Stimulated activated naive B cell treated with anti-CD40 and anti-IgM and Interleukin-4, amounts not matched to agents 10 μg/mL and 1 μg/mL and 100 μg/mL, for 72 hours (primary cell): ENCODE data around the gene SERINC5.
"Not testable (repeated sequence)": the region's sequence is repeated elsewhere in the genome, so short reads cannot be mapped to it uniquely, and the experiment has no call there.

Experiments used
- ATAC-seq, 2 donors: fragments of 150-1000 bp; cut with Tn5 transposase; replicated peaks; 2 replicates each; pipeline ENCODE4 v1.10.0; 2021; ENCODE audit warnings: moderate library complexity in 1 of 2
- DNase-seq: peaks from one replicate; pipeline ENCODE4 v3.0.0; 2021
- H3K27ac Mint-ChIP-seq: one replicate; pipeline ENCODE4 v1.8.0; 2022; ENCODE audit warnings: mild to moderate bottlenecking, mixed read lengths
- H3K27me3 Mint-ChIP-seq, 2 donors: one replicate each; pipeline ENCODE4 v1.8.0; 2022; ENCODE audit warnings: mixed read lengths in 2 of 2
- H3K36me3 Mint-ChIP-seq, 2 donors: one replicate each; pipeline ENCODE4 v1.8.0; 2022; ENCODE audit warnings: mixed read lengths in 2 of 2, mild to moderate bottlenecking in 1 of 2
- H3K4me1 Mint-ChIP-seq, 2 donors: one replicate each; pipeline ENCODE4 v1.8.0; 2022; ENCODE audit warnings: mixed read lengths in 2 of 2, mild to moderate bottlenecking in 1 of 2
- H3K4me3 Mint-ChIP-seq, 2 donors: one replicate each; pipeline ENCODE4 v1.8.0; 2022; ENCODE audit warnings: mild to moderate bottlenecking in 2 of 2, mixed read lengths in 2 of 2, moderate library complexity in 1 of 2
- H3K9me3 Mint-ChIP-seq, 2 donors: one replicate each; pipeline ENCODE4 v1.8.0; 2022; ENCODE audit warnings: mixed read lengths in 2 of 2, mild to moderate bottlenecking in 1 of 2

The SERINC5 gene

DNA sequence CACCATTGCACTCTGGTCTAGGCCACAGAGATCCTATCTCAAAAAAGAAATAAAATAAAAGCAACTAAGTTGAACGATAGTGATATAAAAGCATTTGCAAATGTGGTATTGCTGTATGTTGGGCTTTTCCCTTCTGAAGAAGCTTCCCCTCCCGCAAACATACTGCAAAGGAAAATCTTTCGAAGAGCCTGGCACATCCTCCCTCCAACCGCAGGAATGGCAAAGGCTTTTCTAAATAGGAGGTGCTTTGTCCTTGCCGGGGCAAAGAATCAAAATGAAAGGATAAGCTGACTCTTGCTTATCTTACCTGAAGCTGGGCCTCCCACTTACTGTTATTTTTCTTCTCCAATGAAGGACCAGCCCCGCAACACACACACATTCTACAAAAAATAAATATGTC lies 45.8 kb downstream of the SERINC5 start:
- DNase-seq (no peak), ATAC-seq (no peak)
- peaks cover 12 to 27% of the 10 kb centered on the region in 2 donors for H3K4me1 Mint-ChIP-seq
- H3K27ac Mint-ChIP-seq: no peak overlapping the region
- no peaks in the 10 kb centered on the region for H3K27me3 Mint-ChIP-seq
- H3K36me3 Mint-ChIP-seq: peaks cover under 1 to 8% of the 10 kb centered on the region in 2 donors
- peaks cover under 1 to 2% of the 10 kb centered on the region in 2 donors for H3K9me3 Mint-ChIP-seq
- no peak overlapping the region for H3K4me3 Mint-ChIP-seq

DNA sequence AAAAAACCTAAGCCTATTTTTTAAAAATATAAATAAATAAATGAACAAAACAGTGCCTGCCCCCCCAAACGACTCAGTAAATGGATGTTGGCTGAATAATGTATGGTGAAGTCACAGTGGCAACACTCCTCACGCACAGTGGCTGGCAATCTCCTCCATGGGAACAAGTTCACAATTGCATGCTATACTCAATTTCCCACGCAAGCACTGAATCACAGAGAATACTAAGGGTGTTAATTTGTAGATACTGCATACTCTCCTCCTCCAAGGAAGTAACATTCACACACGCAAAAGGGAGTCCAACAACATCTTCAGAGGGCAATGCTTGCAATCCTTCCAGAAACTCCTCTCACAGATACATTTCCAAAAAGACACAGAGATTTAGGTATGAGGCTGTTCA lies 47.5 kb downstream of the SERINC5 start:
- H3K27ac Mint-ChIP-seq: no peak overlapping the region
- peaks cover 0 to 10% of the 10 kb centered on the region in 2 donors for H3K36me3 Mint-ChIP-seq
- no peak for ATAC-seq
- H3K9me3 Mint-ChIP-seq: peaks cover 0 to 2% of the 10 kb centered on the region in 2 donors
- H3K4me1 Mint-ChIP-seq: peaks cover 9 to 29% of the 10 kb centered on the region in 2 donors
- H3K4me3 Mint-ChIP-seq: no peak overlapping the region
- DNase-seq: no peak
- H3K27me3 Mint-ChIP-seq: no peaks in the 10 kb centered on the region

GRCh38 chr5:80207832-80208231 lies 48.0 kb downstream of the SERINC5 start:
- Mint-ChIP-seq H3K27me3 (no peaks in the 10 kb centered on the region), H3K27ac (no peak overlapping the region), H3K36me3 (peaks cover 0 to 12% of the 10 kb centered on the region in 2 donors), H3K4me3 (no peak overlapping the region), H3K9me3 (peaks cover 0 to 2% of the 10 kb centered on the region in 2 donors), H3K4me1 (peaks cover 8 to 27% of the 10 kb centered on the region in 2 donors)
- ATAC-seq: no peak
- no peak for DNase-seq

GRCh38 chr5:80206282-80206681 lies 49.6 kb downstream of the SERINC5 start:
- Mint-ChIP-seq H3K4me1 (peaks cover 8 to 27% of the 10 kb centered on the region in 2 donors), H3K36me3 (peaks cover 13 to 27% of the 10 kb centered on the region in 2 donors), H3K27ac (no peak overlapping the region), H3K27me3 (no peaks in the 10 kb centered on the region), H3K4me3 (no peak overlapping the region), H3K9me3 (peaks cover 0 to 2% of the 10 kb centered on the region in 2 donors)
- DNase-seq (no peak), ATAC-seq (no peak)

- no peak overlapping the region for H3K4me3 Mint-ChIP-seq
- DNase-seq (no peak), ATAC-seq (no peak)
- H3K9me3 Mint-ChIP-seq: peaks cover 0 to 2% of the 10 kb centered on the region in 2 donors
- H3K36me3 Mint-ChIP-seq: peaks cover 16 to 30% of the 10 kb centered on the region in 2 donors
- H3K27me3 Mint-ChIP-seq: no peaks in the 10 kb centered on the region
- peaks cover 7 to 27% of the 10 kb centered on the region in 2 donors for H3K4me1 Mint-ChIP-seq
- no peak overlapping the region for H3K27ac Mint-ChIP-seq
Measured at GRCh38 chr5:80205846-80206245, 50.0 kb downstream of the SERINC5 start.

- DNase-seq (no peak), ATAC-seq (peak; percentile 29 to 66)
- H3K27me3 Mint-ChIP-seq: no peaks in the 10 kb centered on the region
- peaks cover 18 to 27% of the 10 kb centered on the region in 2 donors for H3K36me3 Mint-ChIP-seq
- H3K9me3 Mint-ChIP-seq: peaks cover 0 to 2% of the 10 kb centered on the region in 2 donors
- H3K4me1 Mint-ChIP-seq: peaks cover 5 to 27% of the 10 kb centered on the region in 2 donors
- H3K4me3 Mint-ChIP-seq: no peak overlapping the region
- no peak overlapping the region for H3K27ac Mint-ChIP-seq
Measured at GRCh38 chr5:80204808-80205614, 50.8 kb downstream of the SERINC5 start.

DNA sequence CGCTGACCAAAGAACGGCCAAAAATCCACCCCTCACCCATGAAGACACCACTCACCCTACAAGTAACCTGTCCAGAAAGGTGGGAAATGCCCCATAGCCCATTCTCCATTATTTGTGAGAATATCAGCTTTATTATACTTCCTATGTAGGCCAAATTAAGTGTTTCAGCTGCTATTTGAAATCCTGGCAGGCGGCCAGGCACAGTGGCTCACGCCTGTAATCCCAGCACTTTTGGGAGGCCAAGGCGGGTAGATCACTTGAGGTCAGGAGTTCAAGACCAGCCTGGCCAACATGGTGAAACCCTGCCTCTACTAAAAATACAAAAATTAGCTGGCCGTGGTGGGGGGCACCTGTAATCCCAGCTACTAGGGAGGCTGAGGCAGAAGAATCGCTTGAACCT lies 54.1 kb downstream of the SERINC5 start:
- not testable (repeated sequence) for DNase-seq, H3K9me3 Mint-ChIP-seq, H3K27me3 Mint-ChIP-seq, H3K4me3 Mint-ChIP-seq, ATAC-seq, H3K27ac Mint-ChIP-seq
- Mint-ChIP-seq H3K4me1 (peaks cover 2 to 25% of the 10 kb centered on the region in 2 donors), H3K36me3 (peaks cover 27 to 31% of the 10 kb centered on the region in 2 donors)

DNA sequence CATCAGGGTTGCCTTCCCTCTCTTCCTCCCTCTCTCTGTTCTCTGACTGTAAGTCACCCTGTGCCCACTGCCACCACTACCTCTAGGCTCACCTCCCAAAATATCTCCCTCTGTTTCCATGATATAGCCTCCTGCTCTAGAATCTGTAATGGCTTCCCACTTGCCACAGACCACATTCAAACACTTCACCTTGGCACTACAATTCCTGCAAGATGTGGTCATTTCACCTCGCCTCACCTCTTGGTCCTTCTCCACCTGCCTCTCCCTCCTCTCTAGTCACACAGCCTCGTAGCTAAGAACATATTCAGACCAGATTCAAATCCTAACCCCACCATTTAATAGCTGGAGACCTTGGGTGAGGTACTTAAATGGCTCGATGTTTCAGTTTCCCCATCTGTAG lies 56.9 kb downstream of the SERINC5 start:
- H3K27ac Mint-ChIP-seq: no peak overlapping the region
- ATAC-seq (no peak), DNase-seq (no peak)
- no peak overlapping the region for H3K4me3 Mint-ChIP-seq
- peaks cover 38 to 39% of the 10 kb centered on the region in 2 donors for H3K36me3 Mint-ChIP-seq
- no peaks in the 10 kb centered on the region for H3K9me3 Mint-ChIP-seq
- peaks cover 3 to 14% of the 10 kb centered on the region in 2 donors for H3K4me1 Mint-ChIP-seq
- H3K27me3 Mint-ChIP-seq: no peaks in the 10 kb centered on the region

GRCh38 chr5:80198399-80198798 lies 57.4 kb downstream of the SERINC5 start:
- Mint-ChIP-seq H3K27ac (no peak overlapping the region), H3K27me3 (no peaks in the 10 kb centered on the region), H3K4me3 (no peak overlapping the region), H3K36me3 (peaks cover 38 to 39% of the 10 kb centered on the region in 2 donors), H3K4me1 (peaks cover 3 to 19% of the 10 kb centered on the region in 2 donors), H3K9me3 (no peaks in the 10 kb centered on the region)
- DNase-seq: no peak
- ATAC-seq: no peak

GRCh38 chr5:80195837-80196400 lies 59.9 kb downstream of the SERINC5 start:
- H3K27ac Mint-ChIP-seq: no peak overlapping the region
- peaks cover 21 to 44% of the 10 kb centered on the region in 2 donors for H3K4me1 Mint-ChIP-seq
- no peak for DNase-seq

GRCh38 chr5:80194468-80194867 lies 61.4 kb downstream of the SERINC5 start:
- Mint-ChIP-seq H3K27me3 (no peaks in the 10 kb centered on the region), H3K4me3 (no peak overlapping the region), H3K9me3 (no peaks in the 10 kb centered on the region), H3K4me1 (peaks cover 22 to 50% of the 10 kb centered on the region in 2 donors), H3K27ac (no peak overlapping the region), H3K36me3 (peaks cover 15 to 20% of the 10 kb centered on the region in 2 donors)
- ATAC-seq (peak in 1 of 2 donors; percentile 42), DNase-seq (no peak)

More at GRCh38 chr5:80195837-80196400, 59.9 kb downstream of the SERINC5 start:
- peaks cover 19 to 21% of the 10 kb centered on the region in 2 donors for H3K36me3 Mint-ChIP-seq
- H3K4me3 Mint-ChIP-seq: no peak overlapping the region
- ATAC-seq: no peak
- H3K9me3 Mint-ChIP-seq: no peaks in the 10 kb centered on the region
- H3K27me3 Mint-ChIP-seq: no peaks in the 10 kb centered on the region

- Mint-ChIP-seq H3K27me3 (no peaks in the 10 kb centered on the region), H3K36me3 (peaks cover 11 to 13% of the 10 kb centered on the region in 2 donors), H3K4me1 (peaks cover 22 to 57% of the 10 kb centered on the region in 2 donors), H3K9me3 (no peaks in the 10 kb centered on the region), H3K4me3 (no peak overlapping the region), H3K27ac (no peak overlapping the region)
- ATAC-seq (no peak), DNase-seq (no peak)
Measured at GRCh38 chr5:80193401-80193800, 62.4 kb downstream of the SERINC5 start.

GRCh38 chr5:80192507-80193241 lies 63.2 kb downstream of the SERINC5 start:
- ATAC-seq (peak; percentile 6 to 10), DNase-seq (no peak)
- no peaks in the 10 kb centered on the region for H3K27me3 Mint-ChIP-seq
- H3K27ac Mint-ChIP-seq: peak overlapping the region; percentile 40
- peaks cover 11% of the 10 kb centered on the region in 2 donors for H3K36me3 Mint-ChIP-seq
- H3K4me3 Mint-ChIP-seq: peak overlapping the region; percentile 45 to 58
- H3K9me3 Mint-ChIP-seq: no peaks in the 10 kb centered on the region
- peaks cover 22 to 58% of the 10 kb centered on the region in 2 donors for H3K4me1 Mint-ChIP-seq

- H3K9me3 Mint-ChIP-seq: no peaks in the 10 kb centered on the region
- peaks cover 24 to 64% of the 10 kb centered on the region in 2 donors for H3K4me1 Mint-ChIP-seq
- peaks cover 11% of the 10 kb centered on the region in 2 donors for H3K36me3 Mint-ChIP-seq
- H3K4me3 Mint-ChIP-seq: peak overlapping the region; percentile 45 to 58
- DNase-seq: no peak
- peak; percentile 50 to 52 for ATAC-seq
- no peaks in the 10 kb centered on the region for H3K27me3 Mint-ChIP-seq
- H3K27ac Mint-ChIP-seq: peak overlapping the region; percentile 40
Measured at GRCh38 chr5:80191991-80192398, 63.9 kb downstream of the SERINC5 start.
